Mucosa of rectum (tissue), 2 donors: ENCODE data around the gene NPPC.

ENCODE experiments used
- H3K27ac ChIP-seq, 2 donors: one replicate each; pipeline ENCODE4 v1.7.0; 2013; ENCODE audit warnings: inconsistent platforms in 2 of 2, low read depth in 2 of 2, low read length in 2 of 2
- H3K27me3 ChIP-seq, 2 donors: one replicate each; pipeline ENCODE4 v1.7.0; 2013; ENCODE audit warnings: low read length in 2 of 2; ENCODE audit not compliant: control insufficient read depth in 2 of 2, insufficient read depth in 2 of 2
- H3K36me3 ChIP-seq, 2 donors: one replicate each; pipeline ENCODE4 v1.7.0; 2013; ENCODE audit warnings: low read length in 2 of 2; ENCODE audit not compliant: control insufficient read depth in 2 of 2, insufficient read depth in 2 of 2
- H3K4me1 ChIP-seq, 2 donors: one replicate each; pipeline ENCODE4 v1.7.0; 2013; ENCODE audit warnings: low read length in 2 of 2, mild to moderate bottlenecking in 1 of 2; ENCODE audit not compliant: control insufficient read depth in 2 of 2, insufficient read depth in 2 of 2
- H3K4me3 ChIP-seq, 2 donors: one replicate each; pipeline ENCODE4 v1.7.0; 2013; ENCODE audit warnings: low read length in 2 of 2
- H3K9ac ChIP-seq, 2 donors: one replicate each; pipeline ENCODE4 v1.7.0; 2013; ENCODE audit warnings: low read length in 2 of 2, low read depth in 1 of 2, mild to moderate bottlenecking in 1 of 2
- H3K9me3 ChIP-seq, 2 donors: one replicate each; pipeline ENCODE4 v1.7.0; 2013; ENCODE audit warnings: low read length in 2 of 2; ENCODE audit not compliant: control insufficient read depth in 2 of 2
- donor health status: healthy.
- donor health status: Normal muscosa, but diverticular disease.

Gene NPPC

GRCh38 chr2:231922311-231923009, 3.7 kb downstream of the NPPC start:
- no peaks in the 10 kb centered on the region for H3K36me3 ChIP-seq
- no peak overlapping the region for H3K4me3 ChIP-seq
- no peak overlapping the region for H3K9ac ChIP-seq
- no peaks in the 10 kb centered on the region for H3K9me3 ChIP-seq
- H3K4me1 ChIP-seq: peaks cover 11 to 12% of the 10 kb centered on the region in 2 donors
- peaks cover 35 to 39% of the 10 kb centered on the region in 2 donors for H3K27me3 ChIP-seq
- H3K27ac ChIP-seq: no peak overlapping the region

- no peak overlapping the region for H3K4me3 ChIP-seq
- peaks cover 1 to 4% of the 10 kb centered on the region in 2 donors for H3K4me1 ChIP-seq
- H3K36me3 ChIP-seq: no peaks in the 10 kb centered on the region
- peaks cover 19 to 28% of the 10 kb centered on the region in 2 donors for H3K27me3 ChIP-seq
- H3K27ac ChIP-seq: no peak overlapping the region
- H3K9me3 ChIP-seq: no peaks in the 10 kb centered on the region
- no peak overlapping the region for H3K9ac ChIP-seq
These were observed 5.4 kb downstream of the NPPC start for GRCh38 chr2:231920795-231921194.

GRCh38 chr2:231920366-231920765, 5.8 kb downstream of the NPPC start:
- Histone ChIP-seq H3K9ac (no peak overlapping the region), H3K27me3 (peaks cover 18 to 27% of the 10 kb centered on the region in 2 donors), H3K9me3 (no peaks in the 10 kb centered on the region), H3K4me3 (no peak overlapping the region), H3K4me1 (no peaks in the 10 kb centered on the region), H3K27ac (no peak overlapping the region), H3K36me3 (no peaks in the 10 kb centered on the region)

- Histone ChIP-seq H3K9ac (no peak overlapping the region), H3K27ac (no peak overlapping the region), H3K36me3 (no peaks in the 10 kb centered on the region), H3K4me3 (no peak overlapping the region), H3K27me3 (peaks cover 12 to 21% of the 10 kb centered on the region in 2 donors), H3K4me1 (no peaks in the 10 kb centered on the region), H3K9me3 (no peaks in the 10 kb centered on the region)
These were observed 6.7 kb downstream of the NPPC start for GRCh38 chr2:231919341-231920035.

GRCh38 chr2:231918501-231919330, 7.5 kb downstream of the NPPC start:
- no peaks in the 10 kb centered on the region for H3K9me3 ChIP-seq
- H3K4me1 ChIP-seq: no peaks in the 10 kb centered on the region
- no peak overlapping the region for H3K4me3 ChIP-seq
- H3K27ac ChIP-seq: no peak overlapping the region
- H3K9ac ChIP-seq: no peak overlapping the region
- H3K36me3 ChIP-seq: no peaks in the 10 kb centered on the region
- peaks cover 4 to 14% of the 10 kb centered on the region in 2 donors for H3K27me3 ChIP-seq

- H3K9me3 ChIP-seq: no peaks in the 10 kb centered on the region
- H3K9ac ChIP-seq: no peak overlapping the region
- peaks cover 3 to 7% of the 10 kb centered on the region in 2 donors for H3K27me3 ChIP-seq
- H3K27ac ChIP-seq: no peak overlapping the region
- no peaks in the 10 kb centered on the region for H3K4me1 ChIP-seq
- no peaks in the 10 kb centered on the region for H3K36me3 ChIP-seq
- no peak overlapping the region for H3K4me3 ChIP-seq
These were observed 8.7 kb downstream of the NPPC start for GRCh38 chr2:231917280-231918066.

- no peak overlapping the region for H3K4me3 ChIP-seq
- H3K9ac ChIP-seq: no peak overlapping the region
- no peaks in the 10 kb centered on the region for H3K9me3 ChIP-seq
- H3K27me3 ChIP-seq: no peaks in the 10 kb centered on the region
- H3K27ac ChIP-seq: no peak overlapping the region
- no peaks in the 10 kb centered on the region for H3K36me3 ChIP-seq
- no peaks in the 10 kb centered on the region for H3K4me1 ChIP-seq
These were observed 12.0 kb downstream of the NPPC start for GRCh38 chr2:231914077-231914690.

GRCh38 chr2:231911381-231911780, 14.8 kb downstream of the NPPC start:
- Histone ChIP-seq H3K9me3 (no peaks in the 10 kb centered on the region), H3K27ac (no peak overlapping the region), H3K4me1 (no peaks in the 10 kb centered on the region), H3K36me3 (no peaks in the 10 kb centered on the region), H3K27me3 (no peaks in the 10 kb centered on the region), H3K9ac (no peak overlapping the region), H3K4me3 (no peak overlapping the region)

- Histone ChIP-seq H3K36me3 (no peaks in the 10 kb centered on the region), H3K9ac (no peak overlapping the region), H3K9me3 (no peaks in the 10 kb centered on the region), H3K27me3 (no peaks in the 10 kb centered on the region), H3K4me3 (no peak overlapping the region), H3K27ac (no peak overlapping the region), H3K4me1 (no peaks in the 10 kb centered on the region)
These were observed 15.4 kb downstream of the NPPC start for GRCh38 chr2:231910771-231911170.
